NB4 (cell line): ENCODE results near the gene CDH23.

Experiments
- DNase-seq: peaks from one replicate; pipeline ENCODE4 v3.0.0; 2010; ENCODE audit warnings: low read depth
- H3K4me3 ChIP-seq: one replicate; pipeline ENCODE4 v1.5.1; 2011; ENCODE audit warnings: mild to moderate bottlenecking, low read depth, low read length, moderate library complexity
- CTCF ChIP-seq: IDR thresholded peaks from one replicate; pipeline ENCODE4 v1.5.1; 2012; ENCODE audit warnings: low read depth, low read length
- MAX ChIP-seq: IDR thresholded peaks from 2 replicates; pipeline ENCODE4 v1.6.1; 2011; ENCODE audit warnings: low read depth, low read length
- MYC ChIP-seq: IDR thresholded peaks from 2 replicates; pipeline ENCODE4 v1.6.1; 2011; ENCODE audit warnings: low read depth, low read length
- POLR2A ChIP-seq: IDR thresholded peaks from 2 replicates; pipeline ENCODE4 v1.6.1; 2011; ENCODE audit warnings: mild to moderate bottlenecking; ENCODE audit not compliant: insufficient read length; ENCODE audit errors: extremely low read depth

CDH23 gene

GRCh38 chr10:71636588-71636987 lies 239.9 kb downstream of the CDH23 start:
- TF ChIP-seq POLR2A: no peak
- TF ChIP-seq MYC: no peak
- TF ChIP-seq CTCF: no peak
- TF ChIP-seq MAX: no peak
- H3K4me3 ChIP-seq: no peak overlapping the region
- DNase-seq: no peak

- no peak overlapping the region for H3K4me3 ChIP-seq
- no peak for DNase-seq
- no peak for TF ChIP-seq MYC
These were observed 240.6 kb downstream of the CDH23 start for GRCh38 chr10:71637305-71637704.

GRCh38 chr10:71638064-71638821 lies 241.5 kb downstream of the CDH23 start:
- TF ChIP-seq MYC: no peak
- no peak for TF ChIP-seq CTCF
- no peak for TF ChIP-seq POLR2A
- TF ChIP-seq MAX: no peak
- peak; percentile 85 for DNase-seq
- H3K4me3 ChIP-seq: no peak overlapping the region

GRCh38 chr10:71638822-71639719 lies 242.4 kb downstream of the CDH23 start:
- H3K4me3 ChIP-seq: no peak overlapping the region
- no peak for TF ChIP-seq MAX
- TF ChIP-seq CTCF: no peak
- TF ChIP-seq POLR2A: no peak
- no peak for DNase-seq

- no peak overlapping the region for H3K4me3 ChIP-seq
- TF ChIP-seq MAX: no peak
- DNase-seq: no peak
These were observed 243.9 kb downstream of the CDH23 start for GRCh38 chr10:71640607-71641006.

GRCh38 chr10:71641449-71641848 lies 244.7 kb downstream of the CDH23 start:
- DNase-seq: no peak

More at GRCh38 chr10:71641449-71641848, 244.7 kb downstream of the CDH23 start:
- no peak for TF ChIP-seq MYC
- no peak for TF ChIP-seq MAX
- TF ChIP-seq POLR2A: no peak
- TF ChIP-seq CTCF: no peak
- H3K4me3 ChIP-seq: no peak overlapping the region
